A549 (cell line): ENCODE data around the gene NDUFAF4. TPM values are rescaled to one million over a fixed set of nuclear protein-coding genes. Genes with fewer than 3 reads are reported as not detected.

Experiments
- ATAC-seq, 2 experiments: fragments of 200-7000 bp in 1 of 2; fragments of >200 bp in 1 of 2; cut with Nextera tagmentation in 1 of 2; cut with Tn5 transposase in 1 of 2; 3 replicates each; pipeline versions ENCODE4 v1.8.0 to v1.9.1; 2018 to 2020; ENCODE audit warnings: mild to moderate bottlenecking in 1 of 2, moderate library complexity in 1 of 2
- CTCF ChIA-PET: fragments of 300-600 bp; sonication (Branson Sonifier 250); formaldehyde crosslinking; extraction: SDS; loops from one replicate; lab custom pipeline; 2021; ENCODE audit warnings: antibody characterized with exemption, inconsistent platforms; lab: Yijun Ruan, JAX
- POLR2A ChIA-PET: fragments of 350-600 bp; formaldehyde crosslinking; extraction: SDS; loops from one replicate; lab custom pipeline; 2021; ENCODE audit warnings: antibody characterized with exemption, inconsistent platforms; lab: Yijun Ruan, JAX
- DNase-seq, 2 experiments: peaks; one replicate each; pipeline versions ENCODE4 v3.0.0 to v3.0.0-alpha.2; 2011 to 2016; ENCODE audit warnings: low read depth in 1 of 2, low spot score in 1 of 2
- FAIRE-seq: peaks from 2 replicates; lab custom pipeline; 2011; peaks lifted over from hg19 to GRCh38; lab: Jason Lieb, UNC
- H3K27ac ChIP-seq, 2 experiments: fragments of >200 bp; sonication (Bioruptor Twin); formaldehyde crosslinking; 3 replicates each; pipeline ENCODE4 v1.5.1; 2016 to 2017
- H3K4me1 ChIP-seq: fragments of >200 bp; sonication (Bioruptor Twin); formaldehyde crosslinking; 3 replicates; pipeline ENCODE4 v1.6.1; 2016
- H3K4me2 ChIP-seq: fragments of >200 bp; sonication (Bioruptor Twin); formaldehyde crosslinking; 3 replicates; pipeline ENCODE4 v1.6.1; 2016
- H3K4me3 ChIP-seq: fragments of >200 bp; sonication (Bioruptor Twin); formaldehyde crosslinking; 3 replicates; pipeline ENCODE4 v1.5.1; 2016
- H3K9me3 ChIP-seq: fragments of >200 bp; sonication (Bioruptor Twin); formaldehyde crosslinking; 3 replicates; pipeline ENCODE4 v1.6.1; 2016
- BHLHE40 ChIP-seq: IDR thresholded peaks from 2 replicates; pipeline ENCODE4 v1.6.1; 2012; ENCODE audit warnings: low read depth, low read length, inconsistent platforms
- CBX2 ChIP-seq: fragments of 200-600 bp; sonication (generic); IDR thresholded peaks from 2 replicates; pipeline ENCODE4 v1.6.1; 2016; ENCODE audit warnings: low read depth, mild to moderate bottlenecking, borderline replicate concordance
- CBX8 ChIP-seq: fragments of 200-600 bp; sonication (generic); IDR thresholded peaks from 2 replicates; pipeline ENCODE4 v1.6.1; 2016
- CEBPB ChIP-seq, 2 experiments: fragments of >200 bp in 1 of 2; sonication (Bioruptor Twin) in 1 of 2; formaldehyde crosslinking in 1 of 2; IDR thresholded peaks; 2 replicates each; pipeline ENCODE4 v1.6.1; 2012 to 2016
- EHF ChIP-seq: fragments of 250-450 bp; sonication (Bioruptor Pico); IDR thresholded peaks from 2 replicates; pipeline ENCODE4 v1.5.0; 2020; ENCODE audit warnings: mild to moderate bottlenecking
- EP300 ChIP-seq, 2 experiments: fragments of >200 bp; sonication (Bioruptor Twin); formaldehyde crosslinking; IDR thresholded peaks; 2 replicates in 1 of 2; 3 replicates in 1 of 2; pipeline ENCODE4 v1.6.1; 2016 to 2017
- FOXS1 ChIP-seq: fragments of 250-450 bp; sonication (Bioruptor Pico); IDR thresholded peaks from 2 replicates; pipeline ENCODE4 v1.5.0; 2020; ENCODE audit warnings: mild to moderate bottlenecking, moderate library complexity
- GATA3 ChIP-seq: IDR thresholded peaks from 2 replicates; pipeline ENCODE4 v1.6.1; 2012; ENCODE audit warnings: borderline replicate concordance
- HDAC2 ChIP-seq: fragments of 200-600 bp; sonication (generic); IDR thresholded peaks from 2 replicates; pipeline ENCODE4 v1.6.1; 2016
- HEYL ChIP-seq: fragments of 250-450 bp; sonication (Bioruptor Pico); IDR thresholded peaks from 2 replicates; pipeline ENCODE4 v1.8.0; 2021; ENCODE audit warnings: mild to moderate bottlenecking, moderate library complexity
- HOXA7 ChIP-seq: fragments of 250-450 bp; sonication (Bioruptor Pico); IDR thresholded peaks from 2 replicates; pipeline ENCODE4 v1.5.0; 2020; ENCODE audit warnings: mild to moderate bottlenecking, moderate library complexity
- JUNB ChIP-seq: fragments of >200 bp; sonication (Bioruptor Twin); formaldehyde crosslinking; IDR thresholded peaks from 2 replicates; pipeline ENCODE4 v1.6.1; 2016
- MAFK ChIP-seq: fragments of 450-650 bp; IDR thresholded peaks from 2 replicates; pipeline ENCODE4 v1.6.1; 2014; ENCODE audit not compliant: partially characterized antibody
- MAZ ChIP-seq: fragments of 150-350 bp; IDR thresholded peaks from 2 replicates; pipeline ENCODE4 v1.6.1; 2014; ENCODE audit warnings: antibody characterized with exemption, low read depth, low read length, borderline replicate concordance
- NFE2L2 ChIP-seq: fragments of 150-350 bp; conservative IDR thresholded peaks from 2 replicates; pipeline ENCODE4 v1.6.1; 2014; ENCODE audit warnings: low read length
- NR3C1 ChIP-seq: fragments of >200 bp; sonication (Bioruptor Twin); formaldehyde crosslinking; IDR thresholded peaks from 3 replicates; pipeline ENCODE4 v1.6.1; 2017
- POLR2A ChIP-seq: IDR thresholded peaks from 2 replicates; pipeline ENCODE4 v1.6.1; 2012; ENCODE audit warnings: mild to moderate bottlenecking, low read length
- POLR2AphosphoS2 ChIP-seq: conservative IDR thresholded peaks from 2 replicates; pipeline ENCODE4 v1.6.1; 2012; ENCODE audit warnings: low read length, improper control_type of control experiment, inconsistent platforms
- RNF2 ChIP-seq: fragments of 200-600 bp; sonication (generic); IDR thresholded peaks from 2 replicates; pipeline ENCODE4 v1.6.1; 2016; ENCODE audit warnings: low read depth, mild to moderate bottlenecking, antibody characterized with exemption, moderate library complexity, borderline replicate concordance
- TFCP2L1 ChIP-seq: fragments of 250-450 bp; sonication (Bioruptor Pico); IDR thresholded peaks from 2 replicates; pipeline ENCODE4 v1.5.0; 2021; ENCODE audit warnings: mild to moderate bottlenecking
- ZNF302 ChIP-seq: fragments of 250-450 bp; sonication (Bioruptor Pico); IDR thresholded peaks from 2 replicates; pipeline ENCODE4 v1.9.0; 2021; ENCODE audit warnings: inconsistent platforms, mild to moderate bottlenecking, moderate library complexity
- ZSCAN20 ChIP-seq: fragments of 250-450 bp; sonication (Bioruptor Pico); IDR thresholded peaks from 2 replicates; pipeline ENCODE4 v1.8.0; 2022; ENCODE audit warnings: mild to moderate bottlenecking, moderate library complexity
- WGBS: methylation state at CpG from one replicate; pipeline ENCODE4 v1.1.6; 2017; ENCODE audit errors: missing lambda C conversion rate; 5-methylcytosine and 5-hydroxymethylcytosine counted together
- polyA plus RNA-seq, 4 experiments: library from polyadenylated mRNA; depleted of rRNA in 3 of 4; stranded (reverse); fragments of >200 nt; fragmentation: RNase III in 1 of 4; extraction: RNeasy Plus Mini Kit Qiagen cat#74134 plus additional on column Dnase treatment in 1 of 4; gene quantifications; 2 replicates in 3 of 4; 3 replicates in 1 of 4; pipeline ENCODE4 v1.2.3, GENCODE V29; 2011 to 2017
- TF ChIP-seq, protein P1 (sequence below): IDR thresholded peaks from 2 replicates; pipeline ENCODE4 v1.6.1; 2012; ENCODE audit warnings: low read depth, borderline replicate concordance
- TF ChIP-seq, protein P2 (sequence below): fragments of 200-600 bp; sonication (generic); IDR thresholded peaks from 2 replicates; pipeline ENCODE4 v1.6.1; 2016; ENCODE audit warnings: antibody characterized with exemption, mild to moderate bottlenecking, moderate library complexity
- TF ChIP-seq, protein P3 (sequence below): IDR thresholded peaks from 2 replicates; pipeline ENCODE4 v1.6.1; 2012
- TF ChIP-seq, protein P4 (sequence below): fragments of >200 bp; sonication (Bioruptor Twin); formaldehyde crosslinking; IDR thresholded peaks from 3 replicates; pipeline ENCODE4 v1.5.1; 2016
- TF ChIP-seq, protein P5 (sequence below): fragments of 250-450 bp; sonication (Bioruptor Pico); IDR thresholded peaks from 2 replicates; pipeline ENCODE4 v1.5.0; 2021; ENCODE audit warnings: mild to moderate bottlenecking, moderate library complexity, borderline replicate concordance

NDUFAF4 gene
- polyA plus RNA-seq, 2 of the 4 experiments (the other 2 are of a cell fraction): 37.9 to 58.7 TPM

DNA sequence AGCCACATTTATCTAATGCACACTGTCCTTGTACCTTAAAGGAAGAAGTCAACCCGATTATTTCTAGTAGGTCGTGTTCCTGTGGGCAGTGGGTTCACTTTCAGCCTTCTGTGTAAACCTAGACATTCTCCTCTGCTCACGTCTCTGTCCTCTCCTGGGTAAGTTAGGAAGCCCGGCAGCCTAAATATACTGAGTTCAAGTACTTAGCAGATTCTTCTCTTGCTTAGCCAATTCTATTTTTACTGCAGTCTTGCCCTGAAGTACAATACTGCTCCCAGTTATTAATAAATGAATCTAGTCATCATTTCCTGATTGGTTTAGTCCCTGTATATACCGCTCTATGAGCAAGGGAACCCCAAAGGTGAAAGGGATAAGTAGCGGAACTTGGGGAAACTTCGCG is 45.8 kb downstream of the NDUFAF4 start:
- TF ChIP-seq TFCP2L1 (CRISPR knock-in tag): no peak
- TF ChIP-seq, protein P1, sequence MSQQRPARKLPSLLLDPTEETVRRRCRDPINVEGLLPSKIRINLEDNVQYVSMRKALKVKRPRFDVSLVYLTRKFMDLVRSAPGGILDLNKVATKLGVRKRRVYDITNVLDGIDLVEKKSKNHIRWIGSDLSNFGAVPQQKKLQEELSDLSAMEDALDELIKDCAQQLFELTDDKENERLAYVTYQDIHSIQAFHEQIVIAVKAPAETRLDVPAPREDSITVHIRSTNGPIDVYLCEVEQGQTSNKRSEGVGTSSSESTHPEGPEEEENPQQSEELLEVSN: no peak
- TF ChIP-seq MAFK: no peak
- TF ChIP-seq, protein P2, sequence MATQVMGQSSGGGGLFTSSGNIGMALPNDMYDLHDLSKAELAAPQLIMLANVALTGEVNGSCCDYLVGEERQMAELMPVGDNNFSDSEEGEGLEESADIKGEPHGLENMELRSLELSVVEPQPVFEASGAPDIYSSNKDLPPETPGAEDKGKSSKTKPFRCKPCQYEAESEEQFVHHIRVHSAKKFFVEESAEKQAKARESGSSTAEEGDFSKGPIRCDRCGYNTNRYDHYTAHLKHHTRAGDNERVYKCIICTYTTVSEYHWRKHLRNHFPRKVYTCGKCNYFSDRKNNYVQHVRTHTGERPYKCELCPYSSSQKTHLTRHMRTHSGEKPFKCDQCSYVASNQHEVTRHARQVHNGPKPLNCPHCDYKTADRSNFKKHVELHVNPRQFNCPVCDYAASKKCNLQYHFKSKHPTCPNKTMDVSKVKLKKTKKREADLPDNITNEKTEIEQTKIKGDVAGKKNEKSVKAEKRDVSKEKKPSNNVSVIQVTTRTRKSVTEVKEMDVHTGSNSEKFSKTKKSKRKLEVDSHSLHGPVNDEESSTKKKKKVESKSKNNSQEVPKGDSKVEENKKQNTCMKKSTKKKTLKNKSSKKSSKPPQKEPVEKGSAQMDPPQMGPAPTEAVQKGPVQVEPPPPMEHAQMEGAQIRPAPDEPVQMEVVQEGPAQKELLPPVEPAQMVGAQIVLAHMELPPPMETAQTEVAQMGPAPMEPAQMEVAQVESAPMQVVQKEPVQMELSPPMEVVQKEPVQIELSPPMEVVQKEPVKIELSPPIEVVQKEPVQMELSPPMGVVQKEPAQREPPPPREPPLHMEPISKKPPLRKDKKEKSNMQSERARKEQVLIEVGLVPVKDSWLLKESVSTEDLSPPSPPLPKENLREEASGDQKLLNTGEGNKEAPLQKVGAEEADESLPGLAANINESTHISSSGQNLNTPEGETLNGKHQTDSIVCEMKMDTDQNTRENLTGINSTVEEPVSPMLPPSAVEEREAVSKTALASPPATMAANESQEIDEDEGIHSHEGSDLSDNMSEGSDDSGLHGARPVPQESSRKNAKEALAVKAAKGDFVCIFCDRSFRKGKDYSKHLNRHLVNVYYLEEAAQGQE: no peak
- no peak for TF ChIP-seq CEBPB (IDR thresholded peaks at IDR 0.05)
- no peak for TF ChIP-seq POLR2AphosphoS2
- TF ChIP-seq MAZ: no peak
- no peak for TF ChIP-seq POLR2A
- TF ChIP-seq NR3C1: no peak
- TF ChIP-seq BHLHE40: no peak
- no peak for TF ChIP-seq ZNF302 (CRISPR knock-in tag)
- TF ChIP-seq HEYL (CRISPR knock-in tag): no peak
- no peak for TF ChIP-seq JUNB
- TF ChIP-seq HDAC2: no peak
- TF ChIP-seq EP300 (IDR thresholded peaks at IDR 0.05): no peak
- no peak for TF ChIP-seq RNF2
- ChIA-PET CTCF (no interaction called here), POLR2A (no interaction called here)
- 61% methylated on average over 8 of the region's 8 CpGs for WGBS
- H3K9me3 ChIP-seq: 0 out of 3 replicates have a peak, but pooled peaks cover 3% of the 10 kb centered on the region
- no peak for ATAC-seq
- H3K4me3 ChIP-seq: no peak overlapping the region
- no peak for DNase-seq
- no peak for FAIRE-seq
- H3K4me2 ChIP-seq: no peak overlapping the region
- no peak overlapping the region for H3K27ac ChIP-seq
- H3K4me1 ChIP-seq: no peaks in the 10 kb centered on the region

DNA sequence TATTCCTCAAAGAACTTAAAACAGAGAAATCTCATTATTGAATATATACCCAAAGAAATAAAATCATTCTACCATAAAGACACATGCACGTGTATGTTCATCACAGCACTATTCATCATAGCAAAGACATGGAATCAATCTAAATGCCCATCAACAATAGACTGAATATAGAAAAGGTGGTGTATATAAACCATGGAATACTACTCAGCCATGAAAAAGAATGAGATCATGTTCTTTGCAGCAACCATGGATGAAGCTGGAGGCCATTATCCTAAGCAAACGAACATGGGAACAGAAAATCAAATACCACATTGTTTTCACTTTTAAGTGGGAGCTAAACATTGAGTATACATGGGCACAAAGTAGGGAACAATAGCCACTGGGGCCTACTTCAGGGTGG is 48.1 kb downstream of the NDUFAF4 start:
- DNase-seq (no peak), ATAC-seq (no peak), FAIRE-seq (no peak)
- CTCF ChIA-PET: interaction anchor here (0.6 kb wide), 1 partner anchor 151 kb away, joined by 4 read pairs; no protein-coding TSS in a partner anchor
- H3K27ac ChIP-seq: no peak overlapping the region
- H3K4me2 ChIP-seq: no peak overlapping the region
- no peak overlapping the region for H3K4me3 ChIP-seq
- no peaks in the 10 kb centered on the region for H3K4me1 ChIP-seq
- WGBS: 0% methylated on average over 2 of the region's 2 CpGs
- H3K9me3 ChIP-seq: 0 out of 3 replicates have a peak, but pooled peaks cover 3% of the 10 kb centered on the region
- POLR2A ChIA-PET: no interaction called here
- TF ChIP-seq NFE2L2 (no peak), FOXS1 (CRISPR knock-in tag) (no peak), POLR2AphosphoS2 (no peak), CBX2 (no peak), ZSCAN20 (CRISPR knock-in tag) (no peak), EHF (CRISPR knock-in tag) (no peak), GATA3 (no peak), HOXA7 (no peak), CBX8 (no peak)
- TF ChIP-seq, protein P3, sequence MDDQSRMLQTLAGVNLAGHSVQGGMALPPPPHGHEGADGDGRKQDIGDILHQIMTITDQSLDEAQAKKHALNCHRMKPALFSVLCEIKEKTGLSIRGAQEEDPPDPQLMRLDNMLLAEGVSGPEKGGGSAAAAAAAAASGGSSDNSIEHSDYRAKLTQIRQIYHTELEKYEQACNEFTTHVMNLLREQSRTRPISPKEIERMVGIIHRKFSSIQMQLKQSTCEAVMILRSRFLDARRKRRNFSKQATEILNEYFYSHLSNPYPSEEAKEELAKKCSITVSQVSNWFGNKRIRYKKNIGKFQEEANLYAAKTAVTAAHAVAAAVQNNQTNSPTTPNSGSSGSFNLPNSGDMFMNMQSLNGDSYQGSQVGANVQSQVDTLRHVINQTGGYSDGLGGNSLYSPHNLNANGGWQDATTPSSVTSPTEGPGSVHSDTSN: no peak
- TF ChIP-seq, protein P4, sequence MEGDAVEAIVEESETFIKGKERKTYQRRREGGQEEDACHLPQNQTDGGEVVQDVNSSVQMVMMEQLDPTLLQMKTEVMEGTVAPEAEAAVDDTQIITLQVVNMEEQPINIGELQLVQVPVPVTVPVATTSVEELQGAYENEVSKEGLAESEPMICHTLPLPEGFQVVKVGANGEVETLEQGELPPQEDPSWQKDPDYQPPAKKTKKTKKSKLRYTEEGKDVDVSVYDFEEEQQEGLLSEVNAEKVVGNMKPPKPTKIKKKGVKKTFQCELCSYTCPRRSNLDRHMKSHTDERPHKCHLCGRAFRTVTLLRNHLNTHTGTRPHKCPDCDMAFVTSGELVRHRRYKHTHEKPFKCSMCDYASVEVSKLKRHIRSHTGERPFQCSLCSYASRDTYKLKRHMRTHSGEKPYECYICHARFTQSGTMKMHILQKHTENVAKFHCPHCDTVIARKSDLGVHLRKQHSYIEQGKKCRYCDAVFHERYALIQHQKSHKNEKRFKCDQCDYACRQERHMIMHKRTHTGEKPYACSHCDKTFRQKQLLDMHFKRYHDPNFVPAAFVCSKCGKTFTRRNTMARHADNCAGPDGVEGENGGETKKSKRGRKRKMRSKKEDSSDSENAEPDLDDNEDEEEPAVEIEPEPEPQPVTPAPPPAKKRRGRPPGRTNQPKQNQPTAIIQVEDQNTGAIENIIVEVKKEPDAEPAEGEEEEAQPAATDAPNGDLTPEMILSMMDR: no peak
- TF ChIP-seq, protein P2: no peak
- TF ChIP-seq, protein P5, sequence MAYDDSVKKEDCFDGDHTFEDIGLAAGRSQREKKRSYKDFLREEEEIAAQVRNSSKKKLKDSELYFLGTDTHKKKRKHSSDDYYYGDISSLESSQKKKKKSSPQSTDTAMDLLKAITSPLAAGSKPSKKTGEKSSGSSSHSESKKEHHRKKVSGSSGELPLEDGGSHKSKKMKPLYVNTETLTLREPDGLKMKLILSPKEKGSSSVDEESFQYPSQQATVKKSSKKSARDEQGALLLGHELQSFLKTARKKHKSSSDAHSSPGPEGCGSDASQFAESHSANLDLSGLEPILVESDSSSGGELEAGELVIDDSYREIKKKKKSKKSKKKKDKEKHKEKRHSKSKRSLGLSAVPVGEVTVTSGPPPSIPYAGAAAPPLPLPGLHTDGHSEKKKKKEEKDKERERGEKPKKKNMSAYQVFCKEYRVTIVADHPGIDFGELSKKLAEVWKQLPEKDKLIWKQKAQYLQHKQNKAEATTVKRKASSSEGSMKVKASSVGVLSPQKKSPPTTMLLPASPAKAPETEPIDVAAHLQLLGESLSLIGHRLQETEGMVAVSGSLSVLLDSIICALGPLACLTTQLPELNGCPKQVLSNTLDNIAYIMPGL (CRISPR knock-in tag): no peak
